GM19452 (cell line): ENCODE measurements around the gene ARID1B.

Source experiments
- ATAC-seq: cut with Tn5 transposase; IDR thresholded peaks from one replicate; pipeline ENCODE4 v1.9.1; 2021; ENCODE audit not compliant: unreplicated experiment

Gene ARID1B

GRCh38 chr6:156954816-156955215, 177.6 kb downstream of the ARID1B start:
- no peak for ATAC-seq

- ATAC-seq, result no peak
Observed at GRCh38 chr6:156955494-156956183, 178.5 kb downstream of the ARID1B start.

GRCh38 chr6:156956286-156956685, 179.1 kb downstream of the ARID1B start:
- no peak for ATAC-seq

GRCh38 chr6:156957931-156958547, 180.9 kb downstream of the ARID1B start:
- ATAC-seq, result peak; percentile 58

GRCh38 chr6:156960525-156960924, 183.3 kb downstream of the ARID1B start:
- no peak for ATAC-seq

GRCh38 chr6:156961282-156961892, 184.2 kb downstream of the ARID1B start:
- ATAC-seq, result no peak

- ATAC-seq, result no peak
Observed at GRCh38 chr6:156963712-156964700, 186.8 kb downstream of the ARID1B start.

- no peak for ATAC-seq
Observed at GRCh38 chr6:156967852-156968251, 190.7 kb downstream of the ARID1B start.

GRCh38 chr6:156969233-156969632, 192.1 kb downstream of the ARID1B start:
- ATAC-seq, result no peak

- ATAC-seq, result no peak
Observed at GRCh38 chr6:156970595-156971112, 193.5 kb downstream of the ARID1B start.

GRCh38 chr6:156971153-156971885, 194.1 kb downstream of the ARID1B start:
- no peak for ATAC-seq

- no peak for ATAC-seq
Observed at GRCh38 chr6:156972145-156972544, 195.0 kb downstream of the ARID1B start.

- no peak for ATAC-seq
Observed at GRCh38 chr6:156974830-156975261, 197.7 kb downstream of the ARID1B start.

- no peak for ATAC-seq
Observed at GRCh38 chr6:156975414-156975813, 198.2 kb downstream of the ARID1B start.

- no peak for ATAC-seq
Observed at GRCh38 chr6:156976216-156977127, 199.3 kb downstream of the ARID1B start.

GRCh38 chr6:156977527-156978291, 200.5 kb downstream of the ARID1B start:
- ATAC-seq, result no peak

- no peak for ATAC-seq
Observed at GRCh38 chr6:156978948-156979347, 201.8 kb downstream of the ARID1B start.

GRCh38 chr6:156980515-156980914, 203.3 kb downstream of the ARID1B start:
- no peak for ATAC-seq
